ENCODE results near the gene TMSB4X.
"Not testable (repeated sequence)": the region's sequence is repeated elsewhere in the genome, so short reads cannot be mapped to it uniquely, and the experiment has no call there.

TMSB4X gene

GRCh38 chrX:12975670-12975965 is 708 bp downstream of the TMSB4X start:
- H3K4me3 ChIP-seq: peak overlapping the region; percentile 92
- no peaks in the 10 kb centered on the region for H3K27me3 ChIP-seq (ENCODE audit: low read depth)
- H3K9me3 ChIP-seq: no peaks in the 10 kb centered on the region
- peak in 1 of 2 experiments; percentile 70 for DNase-seq (ENCODE audit: low spot score in 2 of 2)
- peaks cover 48% of the 10 kb centered on the region for H3K4me1 ChIP-seq
- in situ Hi-C loops (cut with MboI; ENCODE audit: low sequenced_read_pairs): no loop called here
- peaks cover 21% of the 10 kb centered on the region for H3K36me3 ChIP-seq (replicated peaks)

DNA sequence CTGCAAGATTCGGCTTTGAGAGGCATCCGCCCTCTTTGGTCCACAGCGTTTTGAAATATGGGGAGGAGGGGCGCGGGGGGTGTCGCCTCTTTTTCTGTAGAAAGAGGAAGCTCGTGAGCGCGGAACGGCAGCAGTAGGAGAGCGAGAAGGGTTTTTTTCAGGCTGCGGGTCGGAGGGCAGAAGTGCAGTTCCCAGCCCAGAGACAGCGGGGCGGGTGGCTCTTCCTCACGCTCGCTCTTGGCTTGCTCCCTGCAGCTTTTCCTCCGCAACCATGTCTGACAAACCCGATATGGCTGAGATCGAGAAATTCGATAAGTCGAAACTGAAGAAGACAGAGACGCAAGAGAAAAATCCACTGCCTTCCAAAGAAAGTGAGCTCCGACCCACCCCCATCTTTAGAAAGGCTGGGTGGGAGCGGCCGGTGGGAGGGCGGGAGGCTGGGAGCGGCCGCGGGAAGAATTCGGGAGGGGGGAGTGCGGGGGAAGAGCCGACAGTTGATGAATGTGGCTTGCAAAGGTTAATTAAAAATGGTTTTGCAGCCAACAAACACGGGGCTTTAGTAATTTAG is 1.2 kb downstream of the TMSB4X start:
- peaks cover 44% of the 10 kb centered on the region for H3K4me1 ChIP-seq
- in situ Hi-C loops (cut with MboI; ENCODE audit: low sequenced_read_pairs): no loop called here

GRCh38 chrX:12976819-12977732 is 2.2 kb downstream of the TMSB4X start:
- Histone ChIP-seq H3K4me3 (peak overlapping the region; percentile 92), H3K4me1 (peaks cover 43% of the 10 kb centered on the region), H3K36me3 (replicated peaks) (peaks cover 21% of the 10 kb centered on the region)
- DNase-seq (ENCODE audit: low spot score in 2 of 2); in situ Hi-C loops (cut with MboI; ENCODE audit: low sequenced_read_pairs); H3K9me3 ChIP-seq; H3K27me3 ChIP-seq (ENCODE audit: low read depth): not testable (repeated sequence)

More for the DNA sequence above, 1.2 kb downstream of the TMSB4X start:
- Histone ChIP-seq H3K27me3 (ENCODE audit: low read depth) (no peaks in the 10 kb centered on the region), H3K9me3 (no peaks in the 10 kb centered on the region), H3K4me3 (peak overlapping the region; percentile 92), H3K36me3 (replicated peaks) (peaks cover 21% of the 10 kb centered on the region)
- DNase-seq (ENCODE audit: low spot score in 2 of 2): peak; percentile 56 to 82

DNA sequence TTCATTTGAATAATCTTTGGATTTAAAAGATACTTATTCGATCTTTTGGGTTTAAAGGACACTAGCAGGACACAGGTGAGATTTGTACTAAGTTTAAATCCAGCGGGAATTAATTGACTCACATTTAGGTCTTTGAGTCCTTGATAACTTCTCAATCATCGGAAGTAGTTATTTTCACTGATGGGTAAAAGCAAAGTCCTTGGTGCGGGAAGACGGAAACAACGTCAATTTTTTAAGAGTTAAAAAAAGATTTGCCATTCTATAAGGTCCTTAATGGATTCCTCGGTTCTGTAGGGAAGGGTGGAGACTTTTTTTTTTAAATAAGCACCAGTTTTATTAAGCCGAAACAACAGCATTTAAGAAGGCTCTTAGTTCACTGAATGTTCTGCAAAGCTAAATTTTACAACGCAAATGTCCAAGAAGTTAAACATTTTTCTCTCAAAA is 2.9 kb downstream of the TMSB4X start:
- no peak for DNase-seq (ENCODE audit: low spot score in 2 of 2)
- Histone ChIP-seq H3K36me3 (replicated peaks) (peaks cover 21% of the 10 kb centered on the region), H3K9me3 (no peaks in the 10 kb centered on the region), H3K27me3 (ENCODE audit: low read depth) (no peaks in the 10 kb centered on the region), H3K4me3 (no peak overlapping the region; the same call in 1 of the 2 replicates), H3K4me1 (peaks cover 43% of the 10 kb centered on the region)
- in situ Hi-C loops (cut with MboI; ENCODE audit: low sequenced_read_pairs): no loop called here

DNA sequence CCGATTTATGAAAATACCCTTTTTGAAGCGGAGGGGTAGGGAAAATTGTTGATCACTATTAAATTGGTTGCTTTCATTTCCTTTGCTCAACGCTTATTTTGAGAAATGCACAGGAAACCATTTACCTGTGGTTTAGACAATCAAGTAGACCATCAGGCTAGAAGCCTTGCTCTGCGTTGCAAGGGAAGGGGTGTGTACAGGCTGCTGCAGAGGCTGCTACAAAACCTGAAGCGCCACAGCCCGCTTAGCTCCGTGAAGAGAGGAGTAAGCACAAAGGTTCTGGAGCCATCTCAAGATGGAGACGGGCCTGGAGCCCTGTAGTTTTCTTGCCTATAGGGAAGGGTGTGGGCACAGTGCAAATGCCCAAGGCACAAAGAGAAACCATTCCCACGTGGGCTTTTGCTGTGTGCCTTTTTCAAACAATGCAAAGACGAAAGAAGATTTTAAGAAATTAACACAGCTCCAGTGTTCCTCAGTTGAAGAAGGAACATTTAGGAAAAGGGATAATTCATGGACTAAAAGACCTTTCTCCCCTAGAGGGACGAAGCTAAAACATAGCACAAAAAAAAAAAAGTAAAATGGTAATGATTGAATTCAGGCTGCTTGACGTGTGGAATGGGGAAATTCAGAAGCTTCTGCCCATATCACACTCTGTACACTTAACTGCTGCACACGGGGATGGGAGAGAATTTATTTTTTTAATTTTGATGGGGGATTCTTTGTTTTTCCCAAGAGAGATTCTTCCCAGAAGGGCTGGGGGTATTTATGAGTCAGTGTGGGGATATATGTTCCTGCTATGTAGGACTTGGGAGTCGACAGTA is 3.5 kb downstream of the TMSB4X start:
- Histone ChIP-seq H3K36me3 (replicated peaks) (peaks cover 21% of the 10 kb centered on the region), H3K27me3 (ENCODE audit: low read depth) (no peaks in the 10 kb centered on the region), H3K4me1 (peaks cover 43% of the 10 kb centered on the region), H3K4me3 (no peak overlapping the region), H3K9me3 (no peaks in the 10 kb centered on the region)
- in situ Hi-C loops (cut with MboI; ENCODE audit: low sequenced_read_pairs): no loop called here
- DNase-seq (ENCODE audit: low spot score in 2 of 2): peak; percentile 41 to 68

- Histone ChIP-seq H3K9me3 (no peaks in the 10 kb centered on the region), H3K36me3 (replicated peaks) (peaks cover 21% of the 10 kb centered on the region), H3K4me3 (no peak overlapping the region), H3K27me3 (ENCODE audit: low read depth) (no peaks in the 10 kb centered on the region), H3K4me1 (peaks cover 36% of the 10 kb centered on the region)
- DNase-seq (ENCODE audit: low spot score in 2 of 2): no peak
- in situ Hi-C loops (cut with MboI; ENCODE audit: low sequenced_read_pairs): no loop called here
Observed at GRCh38 chrX:12979026-12979607, 4.2 kb downstream of the TMSB4X start.

- peaks cover 31% of the 10 kb centered on the region for H3K4me1 ChIP-seq
- H3K27me3 ChIP-seq (ENCODE audit: low read depth): no peaks in the 10 kb centered on the region
- H3K36me3 ChIP-seq (replicated peaks): peaks cover 21% of the 10 kb centered on the region
- no peak for DNase-seq (ENCODE audit: low spot score in 2 of 2)
- no peaks in the 10 kb centered on the region for H3K9me3 ChIP-seq
- no peak overlapping the region for H3K4me3 ChIP-seq
- in situ Hi-C loops (cut with MboI; ENCODE audit: low sequenced_read_pairs): no loop called here
Observed at GRCh38 chrX:12979616-12980015, 4.7 kb downstream of the TMSB4X start.

- H3K4me3 ChIP-seq; in situ Hi-C loops (cut with MboI; ENCODE audit: low sequenced_read_pairs): not testable (repeated sequence)
- H3K4me1 ChIP-seq: peaks cover 30% of the 10 kb centered on the region
Observed at GRCh38 chrX:12980039-12980438, 5.1 kb downstream of the TMSB4X start.

DNA sequence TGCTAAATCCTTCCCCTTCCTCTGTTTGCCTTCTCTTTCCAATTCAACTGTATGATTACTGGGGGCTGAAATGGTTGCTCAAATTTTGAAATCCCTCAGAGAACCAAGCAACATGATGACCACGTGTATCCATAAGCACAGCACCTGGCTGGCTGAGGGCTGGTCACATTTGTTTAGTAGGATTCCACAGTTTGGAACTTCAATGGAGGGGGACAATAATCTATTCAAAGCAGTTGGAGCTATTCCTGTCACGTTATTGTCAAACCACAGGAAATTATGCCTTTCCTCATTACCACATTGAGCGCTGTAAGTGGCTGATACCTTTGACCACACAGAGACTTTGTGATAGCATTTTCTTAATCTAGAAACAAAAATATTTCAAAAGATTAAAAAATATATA is 7.0 kb downstream of the TMSB4X start:
- H3K4me3 ChIP-seq: no peak overlapping the region
- H3K9me3 ChIP-seq: 0 out of 2 replicates have a peak, but pooled peaks cover 6% of the 10 kb centered on the region
- in situ Hi-C loops (cut with MboI; ENCODE audit: low sequenced_read_pairs): no loop called here
- peaks cover 8% of the 10 kb centered on the region for H3K36me3 ChIP-seq (replicated peaks)
- DNase-seq (ENCODE audit: low spot score in 2 of 2): no peak
- H3K4me1 ChIP-seq: peaks cover 30% of the 10 kb centered on the region
- H3K27me3 ChIP-seq (ENCODE audit: low read depth): no peaks in the 10 kb centered on the region

More at GRCh38 chrX:12980039-12980438, 5.1 kb downstream of the TMSB4X start:
- H3K36me3 ChIP-seq (replicated peaks): peaks cover 20% of the 10 kb centered on the region
- DNase-seq (ENCODE audit: low spot score in 2 of 2); H3K27me3 ChIP-seq (ENCODE audit: low read depth); H3K9me3 ChIP-seq: not testable (repeated sequence)

DNA sequence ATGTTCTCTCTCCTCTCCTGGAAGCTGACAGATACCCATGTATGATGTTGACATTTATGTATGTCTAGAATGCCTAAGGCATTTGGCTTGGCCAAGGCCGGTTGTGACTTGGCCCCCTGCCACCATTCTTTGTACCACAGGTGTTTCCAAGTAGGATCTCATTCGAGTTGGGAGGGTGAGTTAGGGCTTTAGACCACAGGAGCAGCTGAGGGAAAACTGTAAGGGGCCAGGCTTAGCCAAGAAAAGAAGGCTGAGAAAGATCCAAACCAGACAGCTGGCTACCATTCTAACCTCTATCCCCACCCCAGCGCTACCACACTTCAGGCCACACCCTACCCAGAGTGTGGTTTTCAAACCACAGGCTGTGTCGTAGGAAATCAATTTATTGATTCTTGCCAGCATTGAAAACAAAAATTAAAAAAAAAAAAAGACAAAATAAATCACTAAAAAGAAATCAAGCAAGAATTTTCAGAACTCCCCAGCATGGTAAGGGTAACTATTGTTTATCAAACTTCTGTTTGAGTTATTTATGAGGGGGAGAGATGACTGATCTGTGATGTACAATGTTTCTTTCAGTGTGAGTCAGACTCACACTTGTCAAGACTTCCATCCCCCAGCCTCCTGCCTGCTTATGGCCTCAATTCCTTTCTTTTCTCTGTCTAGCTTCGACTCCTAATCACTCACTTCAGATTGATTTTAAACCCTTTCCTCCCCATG is 9.9 kb downstream of the TMSB4X start:
- in situ Hi-C loops (cut with MboI; ENCODE audit: low sequenced_read_pairs): no loop called here
- H3K4me3 ChIP-seq: no peak overlapping the region
- DNase-seq (ENCODE audit: low spot score in 2 of 2): peak in 1 of 2 experiments; percentile 29
- H3K27me3 ChIP-seq (ENCODE audit: low read depth): no peaks in the 10 kb centered on the region
- H3K36me3 ChIP-seq (replicated peaks): no peaks in the 10 kb centered on the region
- H3K9me3 ChIP-seq: 0 out of 2 replicates have a peak, but pooled peaks cover 6% of the 10 kb centered on the region
- peaks cover 11% of the 10 kb centered on the region for H3K4me1 ChIP-seq

GRCh38 chrX:12985331-12985730 is 10.4 kb downstream of the TMSB4X start:
- Histone ChIP-seq H3K4me1 (peaks cover 9% of the 10 kb centered on the region), H3K27me3 (ENCODE audit: low read depth) (no peaks in the 10 kb centered on the region), H3K4me3 (no peak overlapping the region), H3K36me3 (replicated peaks) (no peaks in the 10 kb centered on the region), H3K9me3 (0 out of 2 replicates have a peak, but pooled peaks cover 6% of the 10 kb centered on the region)
- in situ Hi-C loops (cut with MboI; ENCODE audit: low sequenced_read_pairs): no loop called here
- no peak for DNase-seq (ENCODE audit: low spot score in 2 of 2)

GRCh38 chrX:12986164-12986779 is 11.4 kb downstream of the TMSB4X start:
- Histone ChIP-seq H3K4me1 (peaks cover 9% of the 10 kb centered on the region), H3K36me3 (replicated peaks) (no peaks in the 10 kb centered on the region), H3K27me3 (ENCODE audit: low read depth) (no peaks in the 10 kb centered on the region), H3K4me3 (no peak overlapping the region), H3K9me3 (0 out of 2 replicates have a peak, but pooled peaks cover 6% of the 10 kb centered on the region)
- DNase-seq (ENCODE audit: low spot score in 2 of 2): no peak
- in situ Hi-C loops (cut with MboI; ENCODE audit: low sequenced_read_pairs): no loop called here

Measured in HAP-1 (cell line).